Thymus (tissue), 11 donors: ENCODE measurements around the gene SETD2. TPM values are rescaled to one million over a fixed set of nuclear protein-coding genes. Genes with fewer than 3 reads are reported as not detected.
"Not testable (repeated sequence)": the region's sequence is repeated elsewhere in the genome, so short reads cannot be mapped to it uniquely, and the experiment has no call there.

Experiments used
- DNase-seq, 9 donors: peaks; one replicate each; pipeline ENCODE4 v3.0.0-alpha.2; 2013; ENCODE audit warnings: low spot score in 9 of 9, low read depth in 6 of 9, missing footprints in 1 of 9
- H3K27ac ChIP-seq, 2 donors: one replicate each; pipeline ENCODE4 v1.5.1; 2013; ENCODE audit warnings: control low read depth in 1 of 2, low read depth in 1 of 2, low read length in 1 of 2, mild to moderate bottlenecking in 1 of 2, moderate library complexity in 1 of 2
- H3K27me3 ChIP-seq, 2 donors: one replicate each; pipeline ENCODE4 v1.5.1; 2013; ENCODE audit warnings: low read length in 1 of 2; ENCODE audit not compliant: control insufficient read depth in 2 of 2, insufficient read depth in 1 of 2
- H3K36me3 ChIP-seq, 2 donors: one replicate each; pipeline ENCODE4 v1.5.1; 2013; ENCODE audit warnings: low read length in 1 of 2, mild to moderate bottlenecking in 1 of 2, moderate library complexity in 1 of 2; ENCODE audit not compliant: control insufficient read depth in 2 of 2, insufficient read depth in 2 of 2
- H3K4me1 ChIP-seq, 2 donors: one replicate each; pipeline ENCODE4 v1.5.1; 2013; ENCODE audit warnings: low read length in 2 of 2; ENCODE audit not compliant: control insufficient read depth in 2 of 2, insufficient read depth in 2 of 2
- H3K4me3 ChIP-seq, 2 donors: one replicate each; pipeline ENCODE4 v1.5.1; 2013; ENCODE audit warnings: low read length in 2 of 2, control low read depth in 1 of 2, mild to moderate bottlenecking in 1 of 2
- H3K9me3 ChIP-seq, 2 donors: one replicate each; pipeline ENCODE4 v1.5.1; 2013; ENCODE audit warnings: low read length in 1 of 2, mild to moderate bottlenecking in 1 of 2; ENCODE audit not compliant: control insufficient read depth in 2 of 2, insufficient read depth in 1 of 2
- WGBS: extraction: QIAGEN DNeasy Blood & Tissue Kit; methylation state at CpG from one replicate; pipeline ENCODE4 v1.1.7; 2013; 5-methylcytosine and 5-hydroxymethylcytosine counted together
- polyA plus RNA-seq: library from polyadenylated mRNA; stranded (reverse); fragments of 200-250 nt; gene quantifications from one replicate; pipeline ENCODE4 v1.2.3, GENCODE V29; 2013
- total RNA-seq: library from RNA; stranded (reverse); fragments of 120-200 nt; gene quantifications from one replicate; pipeline ENCODE4 v1.2.4, GENCODE V29; 2013
- donor health status: healthy.

Gene SETD2
- total and polyA plus RNA-seq, 2 donors, result 20.5 to 33.7 TPM

DNA sequence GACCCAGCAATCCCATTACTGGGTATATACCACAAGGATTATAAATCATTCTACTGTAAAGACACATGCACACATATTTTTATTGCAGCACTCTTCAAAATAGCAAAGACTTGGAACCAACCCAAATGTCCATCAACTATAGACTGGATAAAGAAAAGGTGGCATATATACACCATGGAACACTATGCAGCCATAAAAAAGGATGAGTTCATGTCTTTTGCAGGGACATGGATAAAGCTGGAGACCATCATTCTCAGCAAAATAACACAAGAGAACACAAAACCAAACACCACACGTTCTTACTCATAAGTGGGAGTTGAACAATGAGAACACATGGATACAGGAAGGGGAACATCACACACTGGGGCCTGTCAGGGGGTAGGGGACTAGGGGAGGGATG, 137.5 kb downstream of the SETD2 start:
- peaks cover 6 to 30% of the 10 kb centered on the region in 2 donors for H3K36me3 ChIP-seq
- 98% methylated on average over 1 of the region's 1 CpG for WGBS
- not testable (repeated sequence) for H3K27ac ChIP-seq, H3K9me3 ChIP-seq, H3K4me3 ChIP-seq, DNase-seq, H3K27me3 ChIP-seq, H3K4me1 ChIP-seq

DNA sequence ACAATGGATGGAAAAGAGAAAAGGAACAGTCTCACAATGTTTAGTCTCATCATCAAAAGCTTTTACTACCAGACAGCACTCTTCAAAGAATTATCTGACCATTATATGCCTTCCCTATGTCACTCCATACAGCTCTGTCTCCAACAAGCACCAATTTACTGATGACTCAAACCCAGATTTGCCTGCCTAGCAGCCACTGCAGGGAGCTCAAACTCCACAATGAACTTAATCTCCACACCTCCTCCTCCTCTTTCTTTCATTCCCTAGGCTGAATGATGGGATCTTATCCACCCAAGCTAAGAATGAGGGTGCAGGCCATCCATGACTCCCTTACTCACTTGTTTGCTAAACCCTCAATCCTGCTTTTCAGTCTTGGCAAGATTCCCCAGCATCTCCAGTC, 139.0 kb downstream of the SETD2 start:
- no peak overlapping the region for H3K27ac ChIP-seq
- H3K9me3 ChIP-seq, result no peaks in the 10 kb centered on the region
- H3K27me3 ChIP-seq, result no peaks in the 10 kb centered on the region
- H3K4me3 ChIP-seq, result no peak overlapping the region
- no peak for DNase-seq
- H3K36me3 ChIP-seq, result peaks cover 12 to 36% of the 10 kb centered on the region in 2 donors
- no peaks in the 10 kb centered on the region for H3K4me1 ChIP-seq

GRCh38 chr3:47022641-47023071, 141.3 kb downstream of the SETD2 start:
- WGBS, result 92% methylated on average over 1 of the region's 1 CpG
- H3K4me3 ChIP-seq, result no peak overlapping the region
- no peaks in the 10 kb centered on the region for H3K27me3 ChIP-seq
- no peak for DNase-seq
- peaks cover 23 to 43% of the 10 kb centered on the region in 2 donors for H3K36me3 ChIP-seq
- no peaks in the 10 kb centered on the region for H3K9me3 ChIP-seq
- peaks cover 9 to 17% of the 10 kb centered on the region in 2 donors for H3K4me1 ChIP-seq
- H3K27ac ChIP-seq, result no peak overlapping the region

GRCh38 chr3:47020311-47020710, 143.6 kb downstream of the SETD2 start:
- WGBS, result 98% methylated on average over 4 of the region's 4 CpGs
- Histone ChIP-seq H3K36me3 (peaks cover 35 to 60% of the 10 kb centered on the region in 2 donors), H3K9me3 (no peaks in the 10 kb centered on the region), H3K27ac (no peak overlapping the region), H3K4me3 (no peak overlapping the region), H3K4me1 (peaks cover 22 to 40% of the 10 kb centered on the region in 2 donors), H3K27me3 (no peaks in the 10 kb centered on the region)
- DNase-seq, result no peak

DNA sequence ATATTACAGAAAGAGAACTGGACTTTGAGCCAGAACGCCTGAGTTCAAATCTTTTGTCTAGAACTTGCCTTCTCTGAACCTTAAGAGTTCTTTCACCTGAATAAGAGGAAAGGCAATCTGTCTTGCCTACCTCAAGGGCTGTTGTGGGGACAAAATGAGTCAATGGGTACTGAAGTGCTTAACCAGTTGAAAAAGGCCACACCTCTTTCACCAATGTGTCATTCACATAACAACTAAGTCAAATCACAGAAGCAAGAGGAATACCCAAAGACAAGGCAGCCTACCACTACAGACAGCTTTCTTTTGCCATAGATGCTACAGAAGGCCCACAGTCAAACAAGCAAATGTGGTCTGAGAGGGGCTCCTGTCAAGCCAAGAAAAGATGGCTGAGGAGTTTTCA, 144.7 kb downstream of the SETD2 start:
- H3K4me3 ChIP-seq, result no peak overlapping the region
- peaks cover 38 to 67% of the 10 kb centered on the region in 2 donors for H3K36me3 ChIP-seq
- H3K9me3 ChIP-seq, result no peaks in the 10 kb centered on the region
- no peaks in the 10 kb centered on the region for H3K27me3 ChIP-seq
- peak overlapping the region in 1 of 2 donors; percentile 18 for H3K27ac ChIP-seq
- 95% methylated on average over 1 of the region's 1 CpG for WGBS
- peaks cover 22 to 42% of the 10 kb centered on the region in 2 donors for H3K4me1 ChIP-seq
- DNase-seq, result no peak

DNA sequence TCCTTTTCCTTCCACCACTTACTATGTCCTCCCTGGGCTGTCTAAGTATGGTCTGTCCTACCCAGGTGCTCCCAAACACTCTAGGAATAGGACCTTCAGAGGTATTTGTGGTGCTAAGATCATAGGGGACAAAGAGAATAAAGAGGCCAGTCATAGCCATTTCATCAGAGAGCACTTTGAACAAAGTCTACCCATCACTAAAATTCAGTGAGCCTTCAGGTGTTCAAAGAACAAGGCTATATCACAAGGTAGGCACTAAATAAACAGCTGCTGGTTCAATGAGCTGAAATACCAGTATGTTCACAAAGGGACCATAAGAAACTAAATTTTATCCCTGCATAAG, 145.7 kb downstream of the SETD2 start:
- Histone ChIP-seq H3K9me3 (no peaks in the 10 kb centered on the region), H3K27me3 (no peaks in the 10 kb centered on the region), H3K4me3 (no peak overlapping the region), H3K36me3 (peaks cover 46 to 74% of the 10 kb centered on the region in 2 donors), H3K4me1 (peaks cover 22 to 50% of the 10 kb centered on the region in 2 donors), H3K27ac (peak overlapping the region; percentile 2 to 66)
- DNase-seq, result no peak

DNA sequence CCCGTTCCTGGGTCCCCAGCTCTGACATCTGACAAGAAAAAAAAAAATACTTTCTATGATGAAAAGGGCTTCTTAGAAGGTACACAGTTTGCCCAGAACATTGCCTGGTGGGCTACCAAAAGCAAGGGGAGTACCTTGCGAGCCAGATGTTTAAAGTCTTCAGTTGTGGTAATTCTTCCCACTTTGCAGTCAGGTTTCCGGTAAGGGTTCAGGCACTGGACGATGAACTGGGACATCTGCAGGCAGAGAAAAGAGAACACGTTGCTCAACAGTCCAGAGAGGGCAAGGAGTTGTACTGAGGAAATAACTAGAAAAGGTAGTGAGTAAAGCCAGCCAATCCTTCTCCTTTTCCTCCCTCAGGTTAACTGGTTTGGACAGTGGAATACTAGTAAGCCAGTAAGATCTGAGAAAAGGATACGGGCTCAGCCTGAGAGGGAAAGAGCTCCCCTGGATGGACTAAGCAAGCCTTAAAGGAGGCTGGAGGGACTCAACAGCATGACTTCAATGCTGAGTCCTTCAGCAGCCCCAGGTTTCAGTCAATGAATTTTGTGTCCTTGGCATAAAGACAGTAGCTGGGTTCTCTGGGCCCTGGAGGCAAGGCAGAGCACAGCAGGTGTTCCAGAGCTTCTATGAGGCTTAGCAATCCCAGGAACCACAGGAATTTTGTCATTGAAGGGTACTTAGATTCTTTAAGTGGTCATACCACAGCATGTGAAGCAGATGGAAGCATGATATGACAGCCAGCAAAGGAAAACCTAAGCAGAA, 146.2 kb downstream of the SETD2 start:
- 16% methylated on average over 6 of the region's 6 CpGs for WGBS
- peak overlapping the region; percentile 61 to 66 for H3K27ac ChIP-seq
- peaks cover 22 to 55% of the 10 kb centered on the region in 2 donors for H3K4me1 ChIP-seq
- H3K27me3 ChIP-seq, result no peaks in the 10 kb centered on the region
- no peaks in the 10 kb centered on the region for H3K9me3 ChIP-seq
- H3K36me3 ChIP-seq, result peaks cover 47 to 73% of the 10 kb centered on the region in 2 donors
- no peak overlapping the region for H3K4me3 ChIP-seq
- DNase-seq, result peak in 2 of 9 donors; percentile 22 to 54

- Histone ChIP-seq H3K27ac (peak overlapping the region; percentile 36 to 66), H3K4me1 (peaks cover 22 to 62% of the 10 kb centered on the region in 2 donors), H3K36me3 (peaks cover 47 to 66% of the 10 kb centered on the region in 2 donors), H3K9me3 (no peaks in the 10 kb centered on the region), H3K4me3 (no peak overlapping the region), H3K27me3 (no peaks in the 10 kb centered on the region)
- peak in 3 of 9 donors; percentile 19 to 40 (median 25) for DNase-seq
- 6% methylated on average over 1 of the region's 1 CpG for whole genome bisulfite sequencing
Observed at GRCh38 chr3:47016934-47017435, 146.9 kb downstream of the SETD2 start.

- no peaks in the 10 kb centered on the region for H3K9me3 ChIP-seq
- 68% methylated on average over 4 of the region's 4 CpGs for WGBS
- peak overlapping the region in 1 of 2 donors; percentile 66 for H3K27ac ChIP-seq
- peaks cover 22 to 67% of the 10 kb centered on the region in 2 donors for H3K4me1 ChIP-seq
- no peaks in the 10 kb centered on the region for H3K27me3 ChIP-seq
- no peak overlapping the region for H3K4me3 ChIP-seq
- no peak for DNase-seq
- peaks cover 47 to 68% of the 10 kb centered on the region in 2 donors for H3K36me3 ChIP-seq
Observed at GRCh38 chr3:47016086-47016933, 147.6 kb downstream of the SETD2 start.
